HG03469 (cell line): ENCODE results near the gene FEZF2.

Experiments used
- ATAC-seq: cut with Tn5 transposase; IDR thresholded peaks from one replicate; pipeline ENCODE4 v1.9.1; 2021; ENCODE audit warnings: mild to moderate bottlenecking, moderate library complexity, moderate number of reproducible peaks; ENCODE audit not compliant: unreplicated experiment

Gene FEZF2

DNA sequence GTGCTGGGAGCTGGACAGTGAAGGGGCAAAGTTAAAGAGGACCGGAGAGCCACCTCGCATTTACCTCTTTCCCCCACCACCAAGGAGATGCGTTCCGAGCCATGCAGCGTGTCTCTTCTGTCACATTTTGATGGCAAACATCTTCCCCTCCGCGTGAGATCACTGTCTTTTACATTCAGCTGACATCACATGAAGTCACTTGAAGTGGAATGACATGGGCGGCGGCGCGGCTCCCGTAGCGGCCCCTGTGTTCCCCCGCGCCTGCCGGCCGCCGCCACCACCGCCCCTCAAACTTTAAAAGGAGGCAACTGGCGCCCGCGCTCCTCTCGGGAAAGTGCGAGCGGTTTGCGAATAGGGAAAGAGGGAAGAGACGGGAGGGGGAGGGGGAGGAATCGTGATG lies at the start of gene FEZF2:
TSS of gene FEZF2 (minus strand) at position 336 of the 400 bp plus-strand sequence. CDS start 682 bp downstream, outside the sequence.
- no peak for ATAC-seq

DNA sequence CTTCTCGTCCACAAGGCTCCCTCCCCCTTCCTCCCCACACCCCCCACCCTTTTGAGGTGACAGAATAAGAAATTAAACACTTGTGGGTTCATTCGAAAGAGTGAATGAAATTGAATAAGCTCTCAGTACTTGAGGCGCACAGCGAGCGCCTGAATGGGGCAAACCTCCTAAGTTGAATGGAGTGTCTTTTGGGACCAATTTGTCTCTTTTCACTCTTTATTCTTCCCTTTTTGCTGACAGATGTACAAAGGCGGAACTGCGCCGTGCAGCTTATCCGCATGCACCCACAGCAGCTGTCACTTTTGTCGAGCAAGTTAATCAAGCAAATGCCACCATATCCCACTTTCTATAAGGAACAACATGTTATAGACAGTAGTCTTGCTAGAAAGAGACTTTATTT lies 47.9 kb upstream of the FEZF2 start:
- ATAC-seq: no peak

DNA sequence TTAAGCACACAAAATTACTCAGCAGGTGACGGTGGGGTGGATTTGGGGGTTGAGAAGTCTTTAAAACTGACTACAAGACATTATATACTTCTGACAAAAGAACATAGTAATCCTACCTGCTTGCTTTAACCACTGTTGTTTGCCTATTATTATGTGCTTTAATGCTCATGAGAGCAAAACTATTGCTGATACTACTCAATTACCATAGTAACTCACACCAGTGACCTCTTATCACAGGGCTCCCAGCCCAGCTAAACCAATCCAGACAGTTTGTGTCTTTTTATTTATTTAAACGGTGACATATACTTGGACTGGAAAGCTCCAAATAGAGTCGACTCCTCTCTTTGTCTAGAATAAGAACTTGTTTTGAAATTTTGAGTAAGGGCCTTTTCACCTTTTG lies 42.8 kb upstream of the FEZF2 start:
- ATAC-seq: no peak

DNA sequence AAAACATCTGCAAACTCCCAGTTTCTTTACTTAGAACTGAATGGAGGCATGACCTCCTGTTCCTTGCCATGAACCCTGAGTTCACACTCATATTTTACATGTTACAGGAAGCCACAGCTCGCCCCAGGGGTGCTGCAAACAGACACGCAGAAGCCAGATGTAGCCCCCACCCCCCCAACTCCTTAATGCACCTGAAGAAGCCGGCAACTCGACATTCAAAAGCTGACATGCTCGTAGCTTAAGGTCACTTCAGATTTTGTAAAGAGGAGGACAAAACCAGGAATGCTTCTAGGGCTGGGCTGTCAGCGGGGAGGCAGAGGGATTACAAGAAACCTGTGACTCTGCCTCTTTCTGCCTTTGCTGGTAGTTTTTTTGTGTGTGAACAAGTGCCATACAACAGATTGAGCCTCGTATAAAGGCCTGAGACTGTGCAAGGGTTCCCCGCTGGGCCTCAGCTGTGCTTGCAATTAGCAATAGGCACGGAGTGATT lies 42.0 kb upstream of the FEZF2 start:
- ATAC-seq: no peak

DNA sequence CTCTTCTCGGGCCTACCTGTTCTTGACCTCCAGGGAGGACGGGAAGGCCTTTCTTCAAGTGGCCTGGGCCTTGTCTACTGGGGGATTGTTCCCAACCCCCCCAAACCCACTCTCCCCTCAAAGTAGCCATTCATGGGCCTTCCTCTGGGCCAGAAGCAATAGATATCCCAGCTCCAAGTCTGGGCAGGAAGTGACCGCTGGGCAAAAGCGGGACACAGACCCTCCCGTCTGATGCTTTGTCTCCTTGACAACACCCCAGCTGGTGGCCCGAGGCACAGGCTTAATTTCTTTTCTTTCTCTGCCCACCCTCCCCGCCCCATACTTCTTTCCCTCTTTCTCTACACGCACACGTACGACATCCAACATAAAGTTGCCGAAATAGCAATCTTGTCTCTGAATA lies 41.4 kb upstream of the FEZF2 start:
- ATAC-seq: no peak

DNA sequence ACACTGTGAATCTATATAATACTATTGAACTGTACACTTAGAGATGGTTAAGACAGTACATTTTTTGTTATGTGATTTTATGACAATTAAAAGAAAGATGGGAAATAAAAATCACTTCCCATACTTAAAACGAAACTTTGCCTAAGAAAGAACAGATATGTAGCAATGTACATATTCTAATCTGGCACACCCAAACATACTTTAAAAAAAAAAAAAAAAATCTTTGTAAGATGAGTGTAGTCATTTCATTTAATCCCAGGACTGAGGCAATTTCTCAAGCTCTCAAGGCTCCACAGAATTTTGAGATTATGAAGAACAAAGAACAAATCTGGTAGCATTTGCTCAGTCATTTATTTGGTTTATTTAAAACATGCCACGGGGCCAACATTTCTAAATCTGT lies 40.3 kb upstream of the FEZF2 start:
- no peak for ATAC-seq

DNA sequence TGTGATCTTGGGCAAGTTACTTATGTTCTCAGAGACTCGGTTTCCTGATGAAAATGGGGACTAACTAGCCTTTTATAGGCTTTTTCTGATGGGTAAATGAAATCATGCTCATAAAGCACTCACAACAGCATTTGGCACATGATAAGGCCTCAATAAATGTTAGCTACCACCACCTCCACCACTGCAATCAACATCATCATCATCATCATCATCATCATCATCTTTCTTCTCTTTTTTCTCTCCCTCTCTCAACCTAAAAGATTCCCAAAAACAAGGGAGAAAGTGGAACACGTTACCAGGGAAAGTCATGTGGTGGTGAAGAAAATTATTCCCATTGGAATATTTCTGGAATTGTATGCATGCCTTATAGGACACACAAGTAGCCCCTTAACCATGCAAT lies 33.6 kb upstream of the FEZF2 start:
- ATAC-seq: no peak

- no peak for ATAC-seq
Measured at GRCh38 chr3:62405566-62405965, 32.2 kb upstream of the FEZF2 start.

DNA sequence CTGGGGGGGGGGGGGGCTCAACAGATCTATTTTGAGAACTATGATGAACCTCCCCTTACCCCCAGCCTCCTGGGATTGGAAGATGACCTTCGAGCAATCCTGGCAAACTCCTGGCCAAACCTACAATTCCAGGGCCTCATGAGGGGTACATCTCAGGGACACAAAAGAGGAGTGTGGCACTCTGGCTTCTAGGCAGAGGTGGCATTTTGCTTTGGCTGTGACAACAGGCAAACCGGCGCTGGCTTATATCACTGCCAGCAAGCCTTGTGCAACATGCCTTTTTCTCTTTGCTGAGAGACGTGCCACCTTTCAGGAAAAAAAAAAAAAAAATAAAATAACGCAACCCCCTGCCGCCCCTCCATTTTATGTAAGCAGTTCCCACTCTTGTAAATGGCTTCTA lies 31.8 kb upstream of the FEZF2 start:
- no peak for ATAC-seq

GRCh38 chr3:62404321-62404720 lies 31.0 kb upstream of the FEZF2 start:
- no peak for ATAC-seq

GRCh38 chr3:62403765-62404164 lies 30.4 kb upstream of the FEZF2 start:
- no peak for ATAC-seq

- no peak for ATAC-seq
Measured at GRCh38 chr3:62392626-62393292, 19.4 kb upstream of the FEZF2 start.

DNA sequence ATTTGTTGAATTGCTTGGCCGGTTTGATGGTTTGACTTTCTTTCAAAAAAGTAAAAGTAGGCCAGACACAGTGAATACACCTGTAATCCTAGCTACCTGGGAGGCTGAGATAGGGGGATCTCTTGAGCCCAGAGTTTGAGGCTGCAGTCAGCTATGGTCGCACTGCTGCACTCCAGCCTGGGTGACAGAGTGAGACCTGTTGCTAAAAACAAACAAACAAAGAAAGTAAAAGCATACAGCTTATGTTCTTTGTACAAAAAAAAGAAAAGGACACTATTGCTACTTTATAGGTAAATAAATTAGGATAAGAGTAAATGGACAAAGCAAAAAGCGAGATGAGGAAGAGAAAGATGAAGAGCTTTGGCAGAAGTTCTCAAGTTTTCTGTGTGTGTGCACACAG lies 13.9 kb upstream of the FEZF2 start:
- no peak for ATAC-seq

- ATAC-seq: no peak
Measured at GRCh38 chr3:62379321-62379798, 6.0 kb upstream of the FEZF2 start.

DNA sequence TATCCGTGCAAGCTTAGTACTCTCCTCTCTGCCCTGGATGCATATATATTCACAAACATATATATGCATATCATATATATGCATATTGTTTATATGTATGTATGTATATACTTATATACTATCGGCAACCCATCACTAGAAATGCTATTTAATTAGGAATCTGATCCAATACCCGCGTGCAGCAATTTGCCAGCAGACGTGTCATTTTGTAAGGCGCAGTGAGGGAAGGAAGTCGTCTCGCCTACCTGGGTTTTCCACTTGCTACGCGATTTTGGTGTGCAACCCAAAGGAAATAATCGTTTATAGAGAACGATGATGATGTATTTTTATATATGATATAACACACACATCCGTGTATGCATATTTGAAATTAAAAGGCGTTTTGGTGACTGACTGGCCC lies 5.6 kb upstream of the FEZF2 start:
- ATAC-seq: no peak

DNA sequence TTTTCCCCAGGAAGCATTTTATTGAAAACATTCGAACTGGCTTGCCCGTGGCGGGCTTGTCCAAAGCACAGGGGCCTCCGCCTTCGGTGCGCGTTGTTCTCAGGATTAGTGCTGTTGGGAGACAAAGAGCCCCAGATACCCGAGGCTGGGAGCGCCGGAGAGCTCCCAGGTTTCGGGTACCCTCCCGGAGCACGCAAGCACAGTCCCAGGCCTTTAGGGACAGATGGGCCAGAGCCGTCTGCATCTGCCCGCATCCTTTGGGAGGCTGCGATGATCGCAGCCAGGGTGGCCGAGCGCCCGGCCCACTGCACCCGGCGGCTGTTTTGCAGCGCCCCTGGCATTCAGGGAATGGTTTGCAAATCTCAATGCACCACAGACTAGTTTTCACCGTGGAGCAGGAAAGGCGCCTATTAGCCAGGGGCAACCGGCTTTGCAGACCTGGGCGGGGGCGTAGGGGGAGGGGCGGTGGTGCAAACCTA lies 5.0 kb upstream of the FEZF2 start:
- no peak for ATAC-seq

GRCh38 chr3:62376906-62377877 lies 3.8 kb upstream of the FEZF2 start:
- ATAC-seq: no peak

DNA sequence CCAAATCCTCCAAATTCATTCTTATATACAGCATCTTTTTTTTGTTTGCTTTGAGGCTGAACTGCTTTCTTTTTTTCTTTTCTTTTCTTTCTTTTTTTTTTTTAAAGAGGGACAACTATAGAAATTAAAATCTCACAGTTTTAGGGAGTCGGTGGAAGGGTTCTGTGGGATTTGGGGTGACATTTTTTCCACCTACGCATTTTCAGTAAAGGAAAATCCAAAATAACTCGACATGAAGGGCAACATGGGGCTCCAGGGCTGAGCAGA lies 3.0 kb upstream of the FEZF2 start:
- ATAC-seq: no peak

- ATAC-seq: no peak
Measured at GRCh38 chr3:62375655-62376453, 2.5 kb upstream of the FEZF2 start.

GRCh38 chr3:62374341-62375218 lies 1.2 kb upstream of the FEZF2 start:
- ATAC-seq: no peak
